IMR-90 (cell line): Measurements from ENCODE around the gene CLEC20A.

Experiments used
- BHLHE40 ChIP-seq: fragments of 150-350 bp; IDR thresholded peaks from 2 replicates; pipeline ENCODE4 v1.6.1; 2016; ENCODE audit warnings: mild to moderate bottlenecking, low read depth, low read length
- CEBPB ChIP-seq: IDR thresholded peaks from 2 replicates; pipeline ENCODE4 v1.6.1; 2012; ENCODE audit warnings: low read depth, low read length, improper control_type of control experiment
- CHD1 ChIP-seq: IDR thresholded peaks from 2 replicates; pipeline ENCODE4 v1.6.1; 2012; ENCODE audit warnings: low read depth, low read length, improper control_type of control experiment
- FOS ChIP-seq: fragments of 150-350 bp; IDR thresholded peaks from 2 replicates; pipeline ENCODE4 v1.6.1; 2016; ENCODE audit warnings: low read depth, low read length
- MAFK ChIP-seq: IDR thresholded peaks from 2 replicates; pipeline ENCODE4 v1.6.1; 2012; ENCODE audit warnings: low read depth, low read length, improper control_type of control experiment
- MXI1 ChIP-seq: IDR thresholded peaks from 2 replicates; pipeline ENCODE4 v1.6.1; 2012; ENCODE audit warnings: low read depth, mild to moderate bottlenecking, low read length, moderate library complexity, borderline replicate concordance
- POLR2A ChIP-seq: IDR thresholded peaks from 2 replicates; pipeline ENCODE4 v1.6.1; 2012; ENCODE audit warnings: mild to moderate bottlenecking, low read depth, low read length
- RAD21 ChIP-seq: IDR thresholded peaks from 2 replicates; pipeline ENCODE4 v1.6.1; 2012; ENCODE audit warnings: low read length, improper control_type of control experiment
- RCOR1 ChIP-seq: IDR thresholded peaks from 2 replicates; pipeline ENCODE4 v1.6.1; 2012; ENCODE audit warnings: mild to moderate bottlenecking, low read length, improper control_type of control experiment; ENCODE audit not compliant: insufficient replicate concordance
- RFX5 ChIP-seq: IDR thresholded peaks from 2 replicates; pipeline ENCODE4 v1.8.0; 2012; ENCODE audit warnings: low read depth, mild to moderate bottlenecking, low read length, moderate library complexity
- SMC3 ChIP-seq: fragments of 150-350 bp; IDR thresholded peaks from 2 replicates; pipeline ENCODE4 v1.6.1; 2016; ENCODE audit warnings: low read depth, mild to moderate bottlenecking, antibody characterized with exemption, low read length, moderate library complexity
- TF ChIP-seq, protein P1 (sequence below): conservative IDR thresholded peaks from 2 replicates; pipeline ENCODE4 v1.5.1; 2012; ENCODE audit warnings: mild to moderate bottlenecking, low read depth, low read length, improper control_type of control experiment
- TF ChIP-seq, protein P2 (sequence below): fragments of 150-350 bp; IDR thresholded peaks from 2 replicates; pipeline ENCODE4 v1.6.1; 2017; ENCODE audit warnings: mild to moderate bottlenecking, antibody characterized with exemption, low read length, low read depth

- peak; percentile 95 for TF ChIP-seq RCOR1
- TF ChIP-seq, protein P1, sequence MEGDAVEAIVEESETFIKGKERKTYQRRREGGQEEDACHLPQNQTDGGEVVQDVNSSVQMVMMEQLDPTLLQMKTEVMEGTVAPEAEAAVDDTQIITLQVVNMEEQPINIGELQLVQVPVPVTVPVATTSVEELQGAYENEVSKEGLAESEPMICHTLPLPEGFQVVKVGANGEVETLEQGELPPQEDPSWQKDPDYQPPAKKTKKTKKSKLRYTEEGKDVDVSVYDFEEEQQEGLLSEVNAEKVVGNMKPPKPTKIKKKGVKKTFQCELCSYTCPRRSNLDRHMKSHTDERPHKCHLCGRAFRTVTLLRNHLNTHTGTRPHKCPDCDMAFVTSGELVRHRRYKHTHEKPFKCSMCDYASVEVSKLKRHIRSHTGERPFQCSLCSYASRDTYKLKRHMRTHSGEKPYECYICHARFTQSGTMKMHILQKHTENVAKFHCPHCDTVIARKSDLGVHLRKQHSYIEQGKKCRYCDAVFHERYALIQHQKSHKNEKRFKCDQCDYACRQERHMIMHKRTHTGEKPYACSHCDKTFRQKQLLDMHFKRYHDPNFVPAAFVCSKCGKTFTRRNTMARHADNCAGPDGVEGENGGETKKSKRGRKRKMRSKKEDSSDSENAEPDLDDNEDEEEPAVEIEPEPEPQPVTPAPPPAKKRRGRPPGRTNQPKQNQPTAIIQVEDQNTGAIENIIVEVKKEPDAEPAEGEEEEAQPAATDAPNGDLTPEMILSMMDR = no peak
- TF ChIP-seq POLR2A = no peak
- TF ChIP-seq RAD21 = no peak
- TF ChIP-seq CEBPB = no peak
- TF ChIP-seq RFX5 = no peak
- TF ChIP-seq FOS = peak; percentile 90
- no peak for TF ChIP-seq MXI1
- TF ChIP-seq, protein P2, sequence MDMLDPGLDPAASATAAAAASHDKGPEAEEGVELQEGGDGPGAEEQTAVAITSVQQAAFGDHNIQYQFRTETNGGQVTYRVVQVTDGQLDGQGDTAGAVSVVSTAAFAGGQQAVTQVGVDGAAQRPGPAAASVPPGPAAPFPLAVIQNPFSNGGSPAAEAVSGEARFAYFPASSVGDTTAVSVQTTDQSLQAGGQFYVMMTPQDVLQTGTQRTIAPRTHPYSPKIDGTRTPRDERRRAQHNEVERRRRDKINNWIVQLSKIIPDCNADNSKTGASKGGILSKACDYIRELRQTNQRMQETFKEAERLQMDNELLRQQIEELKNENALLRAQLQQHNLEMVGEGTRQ = no peak
- no peak for TF ChIP-seq MAFK
- TF ChIP-seq BHLHE40 = peak; percentile 22; the same call in 1 of the 2 replicates
- TF ChIP-seq CHD1 = no peak
- TF ChIP-seq SMC3 = no peak
Measured at GRCh38 chr1:178530037-178530402, 33.3 kb upstream of the CLEC20A start.
